ENCODE measurements around the gene CALCR. TPM values are rescaled to one million over a fixed set of nuclear protein-coding genes. Genes with fewer than 3 reads are reported as not detected.

Gene CALCR
- total and polyA plus RNA-seq, 8 donors = not detected

DNA sequence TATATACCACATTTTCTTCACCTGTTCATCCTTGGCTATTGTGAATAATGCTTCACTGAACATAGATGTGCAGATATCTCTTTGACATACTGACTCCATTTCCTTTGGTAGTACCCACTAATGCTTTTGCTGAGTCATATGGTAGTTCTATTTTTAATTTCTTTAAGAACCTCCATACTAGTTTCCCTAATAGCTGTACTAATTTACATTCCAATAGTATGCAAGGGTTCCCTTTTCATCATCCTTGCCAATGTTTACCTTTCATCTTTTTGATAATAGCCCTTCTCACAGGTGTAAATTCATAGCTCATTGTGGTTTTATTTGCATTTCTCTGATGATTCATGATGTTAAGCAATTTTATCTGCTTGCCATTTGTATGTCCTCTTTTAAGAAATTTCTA lies 159.9 kb downstream of the CALCR start:
- Histone ChIP-seq H3K27ac (no peak overlapping the region), H3K36me3 (no peaks in the 10 kb centered on the region), H3K27me3 (no peaks in the 10 kb centered on the region), H3K4me1 (no peaks in the 10 kb centered on the region), H3K9me3 (no peaks in the 10 kb centered on the region), H3K4me3 (no peak overlapping the region)
- intact Hi-C loops (cut with DNase I; ENCODE audit: low total_unique reads) = no loop called here
- TF ChIP-seq POLR2A (IDR thresholded peaks at IDR 0.05) (no peak), POLR2AphosphoS5 (IDR thresholded peaks at IDR 0.05) (no peak), EP300 (IDR thresholded peaks at IDR 0.05) (no peak)
- TF ChIP-seq, protein P1, sequence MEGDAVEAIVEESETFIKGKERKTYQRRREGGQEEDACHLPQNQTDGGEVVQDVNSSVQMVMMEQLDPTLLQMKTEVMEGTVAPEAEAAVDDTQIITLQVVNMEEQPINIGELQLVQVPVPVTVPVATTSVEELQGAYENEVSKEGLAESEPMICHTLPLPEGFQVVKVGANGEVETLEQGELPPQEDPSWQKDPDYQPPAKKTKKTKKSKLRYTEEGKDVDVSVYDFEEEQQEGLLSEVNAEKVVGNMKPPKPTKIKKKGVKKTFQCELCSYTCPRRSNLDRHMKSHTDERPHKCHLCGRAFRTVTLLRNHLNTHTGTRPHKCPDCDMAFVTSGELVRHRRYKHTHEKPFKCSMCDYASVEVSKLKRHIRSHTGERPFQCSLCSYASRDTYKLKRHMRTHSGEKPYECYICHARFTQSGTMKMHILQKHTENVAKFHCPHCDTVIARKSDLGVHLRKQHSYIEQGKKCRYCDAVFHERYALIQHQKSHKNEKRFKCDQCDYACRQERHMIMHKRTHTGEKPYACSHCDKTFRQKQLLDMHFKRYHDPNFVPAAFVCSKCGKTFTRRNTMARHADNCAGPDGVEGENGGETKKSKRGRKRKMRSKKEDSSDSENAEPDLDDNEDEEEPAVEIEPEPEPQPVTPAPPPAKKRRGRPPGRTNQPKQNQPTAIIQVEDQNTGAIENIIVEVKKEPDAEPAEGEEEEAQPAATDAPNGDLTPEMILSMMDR (IDR thresholded peaks at IDR 0.05) = no peak
- no peak for DNase-seq

DNA sequence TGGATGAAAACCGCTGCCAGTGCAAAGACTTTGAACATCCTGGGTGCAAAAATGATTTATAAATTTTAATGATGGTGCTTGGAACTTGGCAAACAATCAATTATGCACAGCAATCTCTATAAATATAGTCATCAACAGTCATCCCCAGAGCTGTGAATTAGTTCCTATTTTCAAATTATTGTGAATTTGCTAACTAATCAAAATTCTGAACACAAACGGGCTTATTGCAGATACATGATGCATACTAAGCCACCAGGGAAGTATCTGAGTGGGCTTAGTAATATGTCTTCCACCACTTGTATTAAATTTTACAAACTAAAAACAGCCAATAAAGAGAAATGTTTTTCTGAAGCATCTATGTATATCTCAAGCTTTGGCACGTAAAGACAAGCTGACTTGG lies 165.2 kb downstream of the CALCR start:
- Histone ChIP-seq H3K9me3 (peaks cover 0 to 19% (median 10%) of the 10 kb centered on the region in 4 donors), H3K36me3 (no peaks in the 10 kb centered on the region), H3K27me3 (no peaks in the 10 kb centered on the region), H3K27ac (no peak overlapping the region), H3K4me1 (no peaks in the 10 kb centered on the region), H3K4me3 (no peak overlapping the region)
- DNase-seq = no peak
- intact Hi-C loops (cut with DNase I; ENCODE audit: low total_unique reads) = no loop called here
- no peak for TF ChIP-seq EP300 (IDR thresholded peaks at IDR 0.05)
- no peak for TF ChIP-seq POLR2AphosphoS5 (IDR thresholded peaks at IDR 0.05)
- no peak for TF ChIP-seq POLR2A (IDR thresholded peaks at IDR 0.05)
- TF ChIP-seq, protein P1 (IDR thresholded peaks at IDR 0.05) = no peak
- 72 to 82% (median 74%) methylated on average over 3 of the region's 3 CpGs for WGBS, 5 donors

DNA sequence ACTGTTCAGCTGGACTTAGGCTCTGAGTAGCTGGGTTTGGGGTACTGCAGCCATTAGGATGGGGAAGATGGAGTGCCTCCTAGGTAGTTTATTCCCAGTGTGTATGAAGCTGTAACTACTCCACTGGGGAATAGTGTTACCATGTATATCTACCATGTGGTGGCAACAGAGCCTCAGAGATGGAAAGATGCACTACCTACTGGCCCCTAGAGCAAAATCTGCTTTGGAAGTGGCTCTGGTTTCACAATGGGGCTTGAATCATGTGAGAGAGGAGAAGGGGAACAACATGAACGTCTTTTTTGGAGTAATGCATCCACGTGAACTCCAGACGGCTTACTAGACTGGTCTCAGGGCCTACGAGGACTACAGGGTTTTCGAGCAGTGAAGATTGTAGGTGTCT lies 167.3 kb downstream of the CALCR start:
- TF ChIP-seq POLR2AphosphoS5 (IDR thresholded peaks at IDR 0.05) = no peak
- TF ChIP-seq, protein P1 (IDR thresholded peaks at IDR 0.05) = no peak
- no peak for TF ChIP-seq POLR2A (IDR thresholded peaks at IDR 0.05)
- no peak for TF ChIP-seq EP300 (IDR thresholded peaks at IDR 0.05)
- H3K4me1 ChIP-seq = no peaks in the 10 kb centered on the region
- H3K9me3 ChIP-seq = peaks cover 0 to 19% (median 10%) of the 10 kb centered on the region in 4 donors
- 70 to 86% (median 81%) methylated on average over 5 of the region's 5 CpGs for WGBS, 5 donors
- no peak for DNase-seq
- no peak overlapping the region for H3K27ac ChIP-seq
- intact Hi-C loops (cut with DNase I; ENCODE audit: low total_unique reads) = no loop called here
- no peaks in the 10 kb centered on the region for H3K27me3 ChIP-seq
- no peaks in the 10 kb centered on the region for H3K36me3 ChIP-seq
- H3K4me3 ChIP-seq = no peak overlapping the region

DNA sequence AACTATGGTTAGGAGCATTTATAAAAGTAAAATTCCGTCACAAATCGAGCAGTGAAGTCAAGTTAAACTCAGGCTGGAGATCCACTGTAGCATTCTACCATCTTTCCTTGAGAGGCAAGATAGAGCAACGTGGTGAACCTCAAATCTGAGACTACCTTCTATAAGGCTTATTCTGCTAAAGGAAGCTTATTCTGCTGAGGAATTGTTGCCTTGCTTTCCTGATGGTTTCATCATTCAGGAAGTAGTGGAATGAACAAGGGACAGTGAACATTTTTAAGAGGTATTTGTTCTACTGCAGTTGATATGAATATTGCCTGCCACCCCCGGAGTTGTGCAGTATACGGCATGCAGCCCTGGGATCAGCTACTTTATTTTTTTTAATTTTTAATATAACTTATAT lies 171.6 kb downstream of the CALCR start:
- Histone ChIP-seq H3K9me3 (peaks cover 0 to 19% (median 10%) of the 10 kb centered on the region in 4 donors), H3K27ac (no peak overlapping the region), H3K36me3 (no peaks in the 10 kb centered on the region), H3K27me3 (no peaks in the 10 kb centered on the region), H3K4me1 (no peaks in the 10 kb centered on the region), H3K4me3 (no peak overlapping the region)
- TF ChIP-seq, protein P1 (IDR thresholded peaks at IDR 0.05) = no peak
- TF ChIP-seq POLR2AphosphoS5 (IDR thresholded peaks at IDR 0.05) (no peak), POLR2A (IDR thresholded peaks at IDR 0.05) (no peak), EP300 (IDR thresholded peaks at IDR 0.05) (no peak)
- WGBS, 5 donors = 77 to 87% (median 83%) methylated on average over 5 of the region's 5 CpGs
- intact Hi-C loops (cut with DNase I; ENCODE audit: low total_unique reads) = no loop called here
- no peak for DNase-seq

Data from stomach (tissue), 9 donors.